ENCODE results near the gene ENOSF1.
"Not testable (repeated sequence)": the region's sequence is repeated elsewhere in the genome, so short reads cannot be mapped to it uniquely, and the experiment has no call there.

Gene ENOSF1

DNA sequence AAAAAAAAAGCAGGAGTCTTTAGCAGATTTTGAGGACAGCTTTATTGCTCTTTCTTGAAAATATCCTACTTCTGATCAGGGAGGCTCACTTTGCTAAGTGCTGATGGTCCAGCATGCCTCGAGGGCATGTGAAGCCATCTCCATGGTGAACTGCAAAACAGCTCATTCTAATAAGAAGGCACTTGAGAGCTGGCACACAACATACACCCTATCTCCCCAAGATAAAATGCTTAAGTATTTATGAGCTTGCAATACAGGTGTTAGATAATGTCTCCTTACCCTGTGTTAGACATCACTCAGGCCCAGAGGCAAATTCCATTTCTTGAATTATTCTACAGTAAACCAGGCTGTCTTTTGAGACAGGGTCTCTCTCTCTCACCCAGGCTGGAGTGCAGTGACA lies 2.7 kb downstream of the ENOSF1 start:
- H3K4me3 ChIP-seq (ENCODE audit: low read depth, low read length), result no peak overlapping the region

- no peak overlapping the region for H3K4me3 ChIP-seq (ENCODE audit: low read depth, low read length)
These were observed 4.3 kb downstream of the ENOSF1 start for GRCh38 chr18:708096-708495.

DNA sequence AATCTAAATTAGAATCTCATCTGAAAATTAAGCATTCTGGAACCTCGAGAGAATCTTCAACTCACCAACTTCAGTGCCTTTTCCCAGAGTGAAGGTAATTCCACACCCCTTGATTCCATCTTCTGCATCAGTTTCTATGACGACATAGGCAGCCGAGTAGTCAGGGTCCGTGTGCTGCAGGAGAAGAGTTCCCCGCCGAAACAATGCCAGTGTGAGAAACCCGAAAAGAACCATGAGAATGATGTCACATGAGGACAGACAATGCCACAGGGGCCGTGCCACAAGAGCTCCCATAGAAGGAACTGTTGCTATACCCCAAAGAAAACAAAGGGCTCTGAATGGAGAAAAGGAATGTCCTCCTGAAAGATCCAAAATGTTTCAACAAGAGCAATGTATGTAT lies 6.0 kb downstream of the ENOSF1 start:
- no peak overlapping the region for H3K4me3 ChIP-seq (ENCODE audit: low read depth, low read length)

DNA sequence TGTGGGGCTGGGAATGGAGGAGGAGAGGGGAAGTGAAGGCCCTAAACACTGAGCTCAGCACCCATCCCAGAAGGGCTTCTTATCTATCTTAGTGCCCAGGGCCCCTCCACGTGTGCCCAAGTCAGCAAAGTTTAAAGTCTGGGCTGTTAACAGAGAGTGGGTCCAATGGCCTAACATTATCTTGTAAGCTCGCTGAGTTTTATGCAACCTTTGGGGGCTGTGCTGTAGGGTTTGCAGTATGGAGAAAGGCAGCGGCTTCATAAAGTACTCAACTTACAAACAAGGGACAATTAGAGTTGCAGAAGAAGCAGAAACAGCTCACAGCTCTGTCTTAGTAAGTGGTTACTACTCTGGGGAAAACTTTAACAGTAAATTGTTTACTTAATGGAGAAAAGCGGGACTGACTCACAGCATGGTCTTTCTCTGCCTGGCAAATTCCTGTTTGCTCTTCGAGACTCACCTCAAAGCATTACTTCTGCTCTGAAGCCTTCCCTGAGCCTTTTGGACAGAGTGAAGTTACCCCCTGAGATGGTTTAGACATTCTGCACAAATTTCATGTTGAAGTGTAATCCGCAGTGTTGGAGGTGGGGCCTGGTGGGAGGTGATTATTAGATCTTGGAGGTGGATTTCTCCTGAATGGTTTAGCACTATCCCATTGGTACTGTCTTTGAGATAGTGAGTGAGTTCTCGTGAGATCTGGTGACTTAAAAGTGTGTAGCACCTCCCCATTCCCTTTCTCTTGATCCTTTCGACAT lies 9.0 kb downstream of the ENOSF1 start:
- H3K4me3 ChIP-seq (ENCODE audit: low read depth, low read length), result no peak overlapping the region

DNA sequence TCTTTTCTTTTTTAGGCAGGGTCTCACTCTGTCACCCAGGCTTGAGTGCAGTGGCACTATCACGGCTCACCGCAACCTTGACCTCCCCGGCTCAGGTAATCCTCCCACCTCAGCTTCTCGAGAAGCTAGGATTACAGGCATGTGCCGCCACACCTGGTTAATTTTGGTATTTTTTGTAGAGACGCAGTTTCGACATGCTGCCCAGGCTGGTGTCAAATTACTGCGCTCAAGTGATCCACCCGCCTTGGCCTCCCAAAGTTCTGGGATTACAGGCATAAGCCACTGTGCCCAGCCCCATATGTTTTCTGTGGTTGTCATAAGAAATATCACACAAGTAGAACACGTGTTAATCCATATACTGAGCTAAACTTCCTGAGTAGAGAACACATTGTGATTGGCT lies 14.6 kb downstream of the ENOSF1 start:
- H3K4me3 ChIP-seq (ENCODE audit: low read depth, low read length), result no peak overlapping the region

DNA sequence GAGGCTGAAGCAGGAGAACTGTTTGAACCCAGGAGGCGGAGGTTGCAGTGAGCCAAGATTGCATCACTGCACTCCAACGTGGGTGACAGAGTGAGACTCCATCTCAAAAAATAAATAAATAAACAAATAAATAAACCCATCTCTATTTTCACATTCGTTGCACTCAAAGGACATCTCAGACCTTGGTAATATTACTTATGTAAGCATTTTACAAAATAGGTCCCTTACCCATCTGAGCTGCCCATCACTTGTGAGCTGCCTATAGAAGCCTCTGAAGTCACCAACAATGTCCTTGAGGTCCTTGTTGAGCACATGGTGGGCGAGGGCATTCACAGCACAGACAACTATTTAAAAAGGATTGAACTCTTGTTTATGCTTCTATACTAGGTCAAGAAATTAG lies 15.4 kb downstream of the ENOSF1 start:
- no peak overlapping the region for H3K4me3 ChIP-seq (ENCODE audit: low read depth, low read length)

- no peak overlapping the region for H3K4me3 ChIP-seq (ENCODE audit: low read depth, low read length)
These were observed 18.8 kb downstream of the ENOSF1 start for GRCh38 chr18:693466-694187.

DNA sequence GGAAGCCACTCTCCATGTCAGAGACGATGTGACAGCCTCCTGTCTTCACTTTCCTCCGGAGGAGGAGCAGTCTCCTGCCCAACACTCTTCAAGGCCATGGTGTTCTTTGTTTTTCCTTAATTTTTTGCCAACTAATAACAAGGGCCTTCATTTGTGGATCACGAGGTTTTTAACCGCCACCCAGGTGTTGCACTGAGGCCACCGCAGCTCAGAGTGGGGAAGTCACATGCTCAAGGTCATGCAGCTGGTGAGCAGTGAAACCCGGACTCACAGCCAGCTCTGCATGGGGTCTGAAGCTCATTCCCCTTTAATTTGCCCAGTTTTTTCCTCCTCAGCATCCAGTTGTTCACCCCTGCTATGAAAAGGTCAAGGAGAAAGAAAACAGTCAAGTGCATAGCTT lies 19.6 kb downstream of the ENOSF1 start:
- no peak overlapping the region for H3K4me3 ChIP-seq (ENCODE audit: low read depth, low read length)

DNA sequence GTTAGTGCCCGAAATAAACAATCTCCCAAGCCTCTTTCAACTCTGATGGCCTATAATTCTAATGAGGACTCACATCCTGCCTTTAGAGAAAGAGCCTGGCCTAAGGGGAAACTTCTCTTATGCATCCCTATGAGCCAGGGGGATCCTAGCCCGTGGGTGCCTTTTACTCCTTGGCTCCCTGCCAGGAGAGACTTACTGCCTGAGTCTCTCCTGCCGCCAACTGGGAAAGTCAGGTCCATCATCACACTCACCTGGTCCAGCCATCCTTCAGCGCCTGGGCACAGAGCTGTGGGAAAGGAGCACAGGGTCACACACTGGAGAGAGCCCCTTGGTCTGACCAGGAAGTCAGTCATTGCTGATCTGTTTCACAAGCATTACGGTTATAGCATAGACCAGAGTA lies 24.1 kb downstream of the ENOSF1 start:
- H3K4me3 ChIP-seq (ENCODE audit: low read depth, low read length), result no peak overlapping the region

DNA sequence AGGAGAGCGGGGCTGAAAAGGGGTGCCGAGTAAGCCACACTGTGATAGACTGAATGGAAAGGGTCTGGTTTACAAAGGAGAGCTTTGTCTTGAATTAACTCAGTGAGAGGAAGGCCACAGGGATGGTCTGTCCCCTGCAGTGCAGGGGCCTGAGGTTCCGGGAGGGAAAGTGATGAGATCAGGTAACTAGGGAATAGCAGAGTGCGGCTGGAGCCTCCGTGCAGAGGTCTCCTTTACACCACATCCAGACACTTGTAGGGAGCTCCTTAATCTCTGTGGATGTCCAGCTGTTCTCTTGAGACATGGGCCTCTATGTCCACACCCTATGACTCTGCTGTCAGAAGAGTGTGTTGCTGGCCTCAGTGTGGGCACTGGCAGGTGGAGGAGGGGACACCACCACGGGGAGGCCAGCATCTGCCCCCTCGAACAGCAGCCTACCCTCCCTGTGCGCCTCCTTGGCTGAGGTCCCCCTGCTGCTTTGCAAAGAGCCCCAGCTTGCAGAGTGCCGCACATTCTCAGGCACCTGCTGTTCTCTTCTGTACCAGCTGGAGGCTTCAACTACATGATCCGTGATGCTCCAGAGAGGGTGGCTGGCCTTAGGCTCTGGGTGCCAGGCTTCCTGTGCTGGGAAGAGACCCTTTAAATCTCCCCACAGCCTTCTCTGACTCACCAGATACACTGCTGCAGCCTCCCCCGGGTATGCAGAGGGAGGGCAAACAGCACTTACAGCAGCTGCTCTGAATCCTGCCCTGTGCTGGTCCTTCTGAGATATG lies 25.9 kb downstream of the ENOSF1 start:
- no peak overlapping the region for H3K4me3 ChIP-seq (ENCODE audit: low read depth, low read length)

DNA sequence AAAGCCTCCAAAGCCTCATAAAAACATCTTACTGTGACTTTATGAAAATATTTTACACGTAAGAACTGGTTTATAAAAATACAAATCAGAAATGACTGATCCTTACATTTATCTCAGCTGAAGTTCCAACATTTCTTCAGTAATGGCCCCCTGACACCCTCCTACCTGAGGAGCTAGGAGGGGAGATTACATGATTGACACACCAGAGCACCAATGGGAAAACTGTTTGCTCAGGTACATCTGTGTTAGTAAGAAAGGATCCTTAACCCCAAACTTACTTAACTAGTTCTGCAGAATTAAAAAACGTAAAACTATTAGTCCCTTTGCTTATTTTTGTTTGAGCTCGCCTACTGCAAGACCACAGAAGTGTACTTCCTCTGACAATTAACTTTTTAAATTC lies 27.0 kb downstream of the ENOSF1 start:
- H3K4me3 ChIP-seq (ENCODE audit: low read depth, low read length), result no peak overlapping the region

DNA sequence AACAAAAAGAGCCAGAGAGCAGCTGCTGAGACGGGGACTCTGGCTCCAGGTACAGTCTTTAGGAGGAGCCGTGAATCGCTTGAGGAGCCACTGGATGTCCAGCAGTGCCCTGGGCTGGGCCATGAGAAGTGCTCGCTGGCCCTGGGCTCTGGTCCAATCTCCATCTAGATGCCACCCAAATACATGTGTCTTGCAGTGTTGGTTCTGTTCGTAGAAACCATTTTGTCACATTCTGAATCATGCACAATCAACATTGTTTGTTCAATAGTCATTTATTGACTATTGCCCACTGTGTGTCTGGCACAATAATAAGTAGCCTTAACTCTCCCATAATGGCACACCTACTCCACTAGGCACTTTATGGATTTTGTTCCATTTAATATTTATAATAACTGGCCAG lies 28.9 kb downstream of the ENOSF1 start:
- H3K4me3 ChIP-seq (ENCODE audit: low read depth, low read length), result no peak overlapping the region

DNA sequence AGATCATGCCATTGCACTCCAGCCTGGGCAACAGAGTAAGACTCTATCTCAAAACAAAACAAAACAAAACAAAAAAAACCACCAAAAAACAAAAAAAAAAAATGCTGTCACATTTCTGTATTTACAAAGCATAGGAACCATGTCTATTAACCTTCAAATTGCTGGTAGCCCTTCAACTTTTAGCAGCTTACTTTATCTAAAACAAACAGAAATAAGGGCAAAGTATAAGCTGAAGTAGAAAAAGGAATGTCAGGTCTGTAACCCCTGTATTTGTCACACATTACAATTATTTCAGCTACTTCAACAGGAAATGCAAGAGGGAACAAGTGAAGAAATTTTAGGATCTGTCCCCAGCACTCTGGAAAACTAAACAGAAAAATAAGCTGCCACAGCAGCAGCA lies 29.6 kb downstream of the ENOSF1 start:
- no peak overlapping the region for H3K4me3 ChIP-seq (ENCODE audit: low read depth, low read length)

GRCh38 chr18:682416-682815 lies 30.0 kb downstream of the ENOSF1 start:
- H3K4me3 ChIP-seq (ENCODE audit: low read depth, low read length), result not testable (repeated sequence)

- no peak overlapping the region for H3K4me3 ChIP-seq (ENCODE audit: low read depth, low read length)
These were observed 30.4 kb downstream of the ENOSF1 start for GRCh38 chr18:681985-682384.

- H3K4me3 ChIP-seq (ENCODE audit: low read depth, low read length), result no peak overlapping the region
These were observed 32.0 kb downstream of the ENOSF1 start for GRCh38 chr18:680392-680791.

GRCh38 chr18:679516-679915 lies 32.9 kb downstream of the ENOSF1 start:
- H3K4me3 ChIP-seq (ENCODE audit: low read depth, low read length), result no peak overlapping the region

- H3K4me3 ChIP-seq (ENCODE audit: low read depth, low read length), result no peak overlapping the region
These were observed 33.8 kb downstream of the ENOSF1 start for GRCh38 chr18:678482-679182.

- H3K4me3 ChIP-seq (ENCODE audit: low read depth, low read length), result no peak overlapping the region
These were observed 34.5 kb downstream of the ENOSF1 start for GRCh38 chr18:677951-678381.

- H3K4me3 ChIP-seq (ENCODE audit: low read depth, low read length), result no peak overlapping the region
These were observed 35.3 kb downstream of the ENOSF1 start for GRCh38 chr18:677145-677544.

DNA sequence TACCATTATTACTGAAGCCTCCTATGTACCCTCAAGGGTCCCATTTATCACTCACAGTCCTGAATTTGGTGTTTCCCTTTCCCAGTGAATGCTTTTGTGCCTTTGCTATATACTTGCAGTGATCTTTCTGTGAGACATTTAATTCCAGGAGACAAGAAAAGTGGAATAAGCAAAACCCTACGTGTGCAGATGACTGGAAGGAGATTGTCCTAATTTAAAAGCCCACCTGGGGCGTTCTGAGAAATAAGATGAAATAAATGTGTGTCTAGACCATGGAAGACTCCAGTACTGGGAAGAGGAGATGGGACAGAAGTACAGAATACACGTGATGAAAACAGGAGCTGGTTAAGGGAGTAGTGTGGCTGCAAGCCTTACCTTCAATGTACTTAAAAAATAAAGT lies 35.7 kb downstream of the ENOSF1 start:
- no peak overlapping the region for H3K4me3 ChIP-seq (ENCODE audit: low read depth, low read length)
